HG03571 (cell line): Measurements from ENCODE around the gene GNB1L.

Source experiments
- ATAC-seq: cut with Tn5 transposase; IDR thresholded peaks from one replicate; pipeline ENCODE4 v1.9.1; 2021; ENCODE audit not compliant: unreplicated experiment

Gene GNB1L

GRCh38 chr22:19877626-19878339 lies 23.1 kb upstream of the GNB1L start:
- ATAC-seq: no peak

GRCh38 chr22:19876941-19877625 lies 22.4 kb upstream of the GNB1L start:
- ATAC-seq: no peak

- ATAC-seq: no peak
These were observed 21.8 kb upstream of the GNB1L start for GRCh38 chr22:19876314-19876940.

- ATAC-seq: no peak
These were observed 21.0 kb upstream of the GNB1L start for GRCh38 chr22:19875531-19876313.

- ATAC-seq: no peak
These were observed 20.4 kb upstream of the GNB1L start for GRCh38 chr22:19875061-19875530.

- no peak for ATAC-seq
These were observed 19.8 kb upstream of the GNB1L start for GRCh38 chr22:19874307-19875060.

GRCh38 chr22:19873960-19874306 lies 19.3 kb upstream of the GNB1L start:
- ATAC-seq: no peak

- ATAC-seq: no peak
These were observed 18.7 kb upstream of the GNB1L start for GRCh38 chr22:19873138-19873959.

GRCh38 chr22:19872779-19873137 lies 18.1 kb upstream of the GNB1L start:
- ATAC-seq: no peak

GRCh38 chr22:19871845-19872778 lies 17.4 kb upstream of the GNB1L start:
- ATAC-seq: no peak

- no peak for ATAC-seq
These were observed 16.6 kb upstream of the GNB1L start for GRCh38 chr22:19871023-19871844.

GRCh38 chr22:19870153-19871022 lies 15.7 kb upstream of the GNB1L start:
- no peak for ATAC-seq

- ATAC-seq: no peak
These were observed 15.0 kb upstream of the GNB1L start for GRCh38 chr22:19869497-19870152.

GRCh38 chr22:19868773-19869471 lies 14.2 kb upstream of the GNB1L start:
- ATAC-seq: no peak

GRCh38 chr22:19868333-19868732 lies 13.7 kb upstream of the GNB1L start:
- ATAC-seq: no peak

GRCh38 chr22:19867617-19868016 lies 12.9 kb upstream of the GNB1L start:
- no peak for ATAC-seq
